Cardiac septum (tissue), 1 donor: ENCODE measurements around the gene PALM. TPM values are rescaled to one million over a fixed set of nuclear protein-coding genes. Genes with fewer than 3 reads are reported as not detected.
"Not testable (repeated sequence)": the region's sequence is repeated elsewhere in the genome, so short reads cannot be mapped to it uniquely, and the experiment has no call there.

Experiments used
- DNase-seq: peaks from one replicate; pipeline ENCODE4 v3.0.0-alpha.2; 2020; ENCODE audit warnings: low spot score
- intact Hi-C: fragments of 100-400 bp; cut with DNase I; formaldehyde crosslinking; loops from one replicate; pipeline ENCODE4 v1.14.0; 2022
- total RNA-seq: library from RNA; stranded (reverse); fragmentation: NEBNext Ultra II Directional; extraction: Animal tissue kit (Norgen Biotek cat#: 25700); gene quantifications from one replicate; pipeline ENCODE4 v1.2.1, GENCODE V29; 2021
- donor health status: DM: no; HTN: no; CAD: no.

Gene PALM
- total RNA-seq, 1 donor from 2014 or later: 18.9 TPM

GRCh38 chr19:677601-678436 lies 30.9 kb upstream of the PALM start:
- intact Hi-C loops: no loop called here
- DNase-seq: no peak

DNA sequence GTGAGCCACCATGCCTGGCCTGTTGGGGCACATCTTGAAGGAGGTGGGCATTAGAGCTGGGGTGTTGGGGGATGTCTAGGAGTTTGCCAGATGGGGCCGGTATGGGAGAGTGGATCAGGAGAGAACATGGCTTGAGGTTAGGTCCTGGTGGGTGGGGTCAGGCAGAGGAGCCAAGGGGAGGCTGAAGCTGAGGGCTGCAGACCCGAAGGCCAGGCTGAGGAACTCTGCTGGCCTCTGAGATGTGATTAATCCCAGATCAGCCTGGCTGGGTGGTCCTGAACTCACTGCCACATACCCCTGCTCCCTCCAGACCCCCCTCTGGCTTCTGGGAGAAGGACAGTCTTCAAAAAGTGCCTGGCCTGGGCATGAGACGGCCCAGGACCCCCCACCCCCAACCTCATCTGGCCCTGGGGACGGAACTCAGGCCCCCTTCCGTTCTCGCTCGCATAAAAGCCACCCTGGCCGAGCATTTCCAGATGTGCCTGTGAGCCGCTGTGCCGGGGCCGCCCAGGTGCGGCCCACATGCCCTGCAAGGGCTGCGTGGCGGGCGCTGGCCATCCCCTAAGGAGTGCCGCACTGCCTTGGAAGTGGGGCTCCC lies 29.8 kb upstream of the PALM start:
- no peak for DNase-seq
- intact Hi-C loops: no loop called here

DNA sequence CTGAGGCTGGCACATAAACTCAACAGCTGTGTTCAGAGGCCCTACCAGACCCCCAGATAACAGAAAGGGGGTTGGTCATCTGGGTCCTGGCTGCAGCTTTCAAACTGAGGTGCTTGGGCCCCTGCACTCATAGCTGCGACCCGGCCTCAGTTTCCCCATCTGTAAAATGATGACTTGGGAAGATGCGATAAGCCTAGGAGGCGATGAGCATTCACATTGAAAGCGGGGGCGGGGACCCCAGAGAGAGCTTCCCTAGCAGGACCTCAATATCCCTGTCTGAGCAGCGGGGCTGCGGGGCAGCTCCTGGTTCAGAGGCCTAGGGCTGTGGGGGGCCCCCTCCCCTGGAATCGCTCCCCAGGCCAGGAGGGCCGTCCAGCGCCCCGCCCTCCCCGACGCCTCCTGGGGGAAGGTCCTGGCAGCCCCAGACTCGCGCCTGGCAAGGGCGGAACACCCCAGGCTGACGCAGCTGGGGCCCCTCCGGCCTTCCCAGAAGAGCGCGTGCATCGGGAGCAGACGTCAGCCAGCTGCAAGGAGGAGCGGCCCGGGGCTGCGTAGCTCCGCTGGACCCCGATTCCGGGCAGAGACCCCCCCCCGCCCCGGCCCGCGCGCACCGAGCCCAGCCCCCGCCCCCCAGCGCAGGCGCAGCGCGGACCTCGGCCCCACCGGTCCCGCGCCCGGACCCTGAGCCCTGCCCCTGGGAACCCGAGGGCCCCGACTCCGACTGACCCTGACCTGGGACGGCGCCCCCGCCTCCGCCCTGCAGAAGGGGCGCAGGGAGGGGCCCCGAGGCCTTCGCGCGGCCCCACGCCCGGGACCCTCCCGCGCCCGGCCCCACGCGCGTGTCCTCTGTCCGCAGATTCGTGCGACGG lies 29.1 kb upstream of the PALM start:
- intact Hi-C loops: no loop called here
- no peak for DNase-seq

GRCh38 chr19:680287-681028 lies 28.3 kb upstream of the PALM start:
- intact Hi-C loops: no loop called here
- DNase-seq: peak; percentile 100

- intact Hi-C loops: no loop called here
- DNase-seq: peak; percentile 96
Measured at GRCh38 chr19:681029-682019, 27.4 kb upstream of the PALM start.

DNA sequence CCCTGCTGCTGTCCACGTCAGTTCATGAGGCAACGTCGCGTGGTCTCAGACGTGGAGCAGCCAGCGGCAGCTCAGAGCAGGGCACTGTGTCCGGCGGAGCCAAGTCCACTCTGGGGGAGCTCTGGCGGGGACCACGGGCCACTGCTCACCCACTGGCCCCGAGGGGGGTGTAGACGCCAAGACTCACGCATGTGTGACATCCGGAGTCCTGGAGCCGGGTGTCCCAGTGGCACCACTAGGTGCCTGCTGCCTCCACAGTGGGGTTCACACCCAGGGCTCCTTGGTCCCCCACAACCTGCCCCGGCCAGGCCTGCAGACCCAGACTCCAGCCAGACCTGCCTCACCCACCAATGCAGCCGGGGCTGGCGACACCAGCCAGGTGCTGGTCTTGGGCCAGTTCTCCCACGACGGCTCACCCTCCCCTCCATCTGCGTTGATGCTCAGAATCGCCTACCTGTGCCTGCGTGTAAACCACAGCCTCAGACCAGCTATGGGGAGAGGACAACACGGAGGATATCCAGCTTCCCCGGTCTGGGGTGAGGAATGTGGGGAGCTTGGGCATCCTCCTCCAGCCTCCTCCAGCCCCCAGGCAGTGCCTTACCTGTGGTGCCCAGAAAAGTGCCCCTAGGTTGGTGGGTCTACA lies 25.9 kb upstream of the PALM start:
- intact Hi-C loops: no loop called here
- DNase-seq: no peak

GRCh38 chr19:685454-685931 lies 23.2 kb upstream of the PALM start:
- no peak for DNase-seq
- intact Hi-C loops: no loop called here

GRCh38 chr19:686589-687297 lies 22.0 kb upstream of the PALM start:
- no peak for DNase-seq
- intact Hi-C loops: no loop called here

- no peak for DNase-seq
- intact Hi-C loops: no loop called here
Measured at GRCh38 chr19:687569-688166, 21.1 kb upstream of the PALM start.

GRCh38 chr19:688214-688613 lies 20.5 kb upstream of the PALM start:
- DNase-seq: no peak

DNA sequence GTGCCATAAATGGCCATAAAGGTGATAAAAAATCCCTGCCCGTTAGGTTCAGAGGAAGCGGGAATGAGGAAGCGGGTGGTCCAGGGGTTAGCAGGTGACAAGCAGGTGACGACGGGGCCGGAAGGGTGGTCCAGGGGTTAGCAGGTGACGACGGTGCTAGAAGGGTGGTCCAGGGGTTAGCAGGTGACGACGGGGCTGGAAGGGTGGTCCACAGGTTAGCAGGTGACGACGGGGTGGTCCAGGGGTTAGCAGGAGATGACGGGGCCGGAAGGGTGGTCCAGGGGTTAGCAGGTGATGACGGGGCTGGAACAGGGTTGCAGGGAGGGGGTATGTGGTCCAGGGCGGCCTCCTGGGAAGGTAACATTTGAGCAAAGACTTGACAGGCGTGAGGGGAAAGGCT lies 19.7 kb upstream of the PALM start:
- no peak for DNase-seq
- intact Hi-C loops: no loop called here

More at GRCh38 chr19:688214-688613, 20.5 kb upstream of the PALM start:
- intact Hi-C loops: no loop called here

DNA sequence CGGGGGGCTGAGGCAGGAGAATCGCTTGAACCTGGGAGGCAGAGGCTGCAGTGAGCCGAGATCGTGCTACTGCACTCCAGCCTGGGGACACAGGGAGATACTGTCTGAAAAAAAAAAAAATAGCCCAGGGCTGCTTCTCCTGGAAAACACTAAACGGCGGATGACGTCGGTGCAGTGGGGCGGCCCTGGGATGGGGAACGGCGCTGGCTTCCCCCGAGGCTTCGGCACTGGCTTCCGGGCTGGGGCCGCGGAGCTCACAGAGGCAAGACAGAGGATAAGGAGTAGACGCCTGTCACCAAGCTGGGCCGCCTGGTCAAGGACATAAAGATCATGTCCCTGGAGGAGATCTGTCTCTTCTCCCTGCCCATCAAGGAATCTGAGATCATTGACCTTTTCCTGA lies 18.5 kb upstream of the PALM start:
- DNase-seq: no peak
- intact Hi-C loops: no loop called here

- intact Hi-C loops: no loop called here
- DNase-seq: no peak
Measured at GRCh38 chr19:694481-695351, 14.0 kb upstream of the PALM start.

DNA sequence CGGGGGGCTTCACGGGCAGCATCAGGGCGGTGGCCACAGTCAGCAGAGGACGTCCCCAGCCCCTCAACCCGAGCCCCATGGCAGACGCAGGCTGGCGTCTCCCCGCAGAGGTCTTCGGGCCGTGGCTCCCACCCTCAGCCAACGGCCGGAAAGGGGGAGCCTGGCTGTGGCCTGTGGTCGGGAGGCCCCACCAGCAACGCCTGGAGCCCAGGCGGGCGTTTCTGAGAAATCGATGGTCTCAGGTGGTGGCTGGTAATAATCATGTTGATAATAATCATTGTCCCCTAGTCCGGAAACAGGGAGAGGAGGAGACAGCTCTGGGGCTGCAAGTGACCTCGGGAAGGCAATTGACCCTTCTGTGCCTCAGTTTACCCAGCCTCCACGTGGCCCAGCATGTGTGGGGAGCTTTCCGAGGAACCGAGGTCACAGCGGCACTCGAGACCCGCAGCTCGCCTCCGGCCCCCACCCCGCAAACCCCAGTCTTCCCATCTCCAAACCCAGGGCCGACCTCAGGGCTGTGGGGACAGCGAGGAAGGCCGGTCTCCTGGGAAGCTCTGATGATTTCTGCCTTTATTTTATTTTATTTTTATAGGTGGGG lies 13.3 kb upstream of the PALM start, which contains the start of gene PRSS57:
PRSS57 (minus strand) TSS at position 101 of the 598 bp plus-strand sequence; CDS start at position 79, 22 bp downstream.
- intact Hi-C loops: no loop called here
- DNase-seq: no peak

- DNase-seq, intact Hi-C loops: not testable (repeated sequence)
Measured at GRCh38 chr19:698529-698928, 10.2 kb upstream of the PALM start.
